GM12878 (cell line): ENCODE measurements around the gene SHANK3. TPM values are rescaled to one million over a fixed set of nuclear protein-coding genes. Genes with fewer than 3 reads are reported as not detected.

ENCODE experiments used
- ATAC-seq: fragments of 200-7000 bp; cut with Tn5 transposase; 3 replicates; pipeline ENCODE4 v1.9.1; 2020; ENCODE audit warnings: mild to moderate bottlenecking, moderate library complexity
- BruUV-seq: library from RNA; stranded (reverse); fragments of 400-500 nt; replicated peaks from 2 replicates; lab custom pipeline; 2021; lab: Mats Ljungman, UMichigan
- CTCF ChIA-PET: fragments of 300-600 bp; sonication (Branson Sonifier 250); formaldehyde crosslinking; extraction: SDS; loops from one replicate; lab custom pipeline; 2021; ENCODE audit warnings: inconsistent platforms; lab: Yijun Ruan, JAX
- POLR2A ChIA-PET: fragments of 350-600 bp; formaldehyde crosslinking; extraction: SDS; loops from one replicate; lab custom pipeline; 2021; ENCODE audit warnings: inconsistent platforms; lab: Charles Lee
- RAD21 ChIA-PET: fragments of 300-600 bp; sonication (Branson Sonifier 250); formaldehyde crosslinking; loops from one replicate; lab custom pipeline; 2023; ENCODE audit warnings: antibody characterized with exemption; ENCODE audit not compliant: unreplicated experiment; lab: Charles Lee
- SMC1A ChIA-PET: fragments of 300-600 bp; sonication (Branson Sonifier 250); formaldehyde crosslinking; loops from one replicate; lab custom pipeline; 2023; ENCODE audit not compliant: unreplicated experiment, uncharacterized antibody; lab: Charles Lee
- DNase-seq: peaks from one replicate; pipeline ENCODE4 v3.0.0-alpha.2; 2011; ENCODE audit warnings: low read depth, low spot score
- FAIRE-seq: peaks from 3 replicates; lab custom pipeline; 2011; peaks lifted over from hg19 to GRCh38; lab: Jason Lieb, UNC
- H2AFZ ChIP-seq: 2 replicates; pipeline ENCODE4 v1.6.0; 2011; ENCODE audit warnings: low read depth, low read length, control low read depth; ENCODE audit not compliant: control insufficient read depth
- H3K27ac ChIP-seq: 2 replicates; pipeline ENCODE4 v1.5.1; 2011; ENCODE audit warnings: control low read depth; ENCODE audit not compliant: control insufficient read depth, insufficient read depth
- H3K27me3 ChIP-seq, 2 experiments: replicated peaks in 1 of 2; 2 replicates each; pipeline versions ENCODE4 v1.6.0 to v1.6.1; 2011; ENCODE audit warnings: low read length in 1 of 2; ENCODE audit not compliant: control insufficient read depth in 2 of 2, insufficient read depth in 2 of 2
- H3K36me3 ChIP-seq, 2 experiments: 2 replicates each; pipeline ENCODE4 v1.5.1; 2011; ENCODE audit warnings: low read length in 1 of 2; ENCODE audit not compliant: control insufficient read depth in 2 of 2, insufficient read depth in 2 of 2
- H3K4me1 ChIP-seq: 2 replicates; pipeline ENCODE4 v1.6.1; 2011; ENCODE audit warnings: mild to moderate bottlenecking, low read length, moderate library complexity, mixed read lengths; ENCODE audit not compliant: control insufficient read depth, insufficient read depth
- H3K4me2 ChIP-seq: 2 replicates; pipeline ENCODE4 v1.6.0; 2011; ENCODE audit warnings: control low read depth; ENCODE audit not compliant: control insufficient read depth, insufficient read depth
- H3K4me3 ChIP-seq: fragments of 200-600 bp; sonication (generic); 2 replicates; pipeline ENCODE4 v1.5.1; 2016
- H3K79me2 ChIP-seq: 2 replicates; pipeline ENCODE4 v1.6.0; 2011; ENCODE audit warnings: low read length; ENCODE audit not compliant: control insufficient read depth, insufficient read depth
- H3K9ac ChIP-seq: 2 replicates; pipeline ENCODE4 v1.8.0; 2011; ENCODE audit warnings: low read length, control low read depth, mixed read lengths; ENCODE audit not compliant: control insufficient read depth, insufficient read depth
- H3K9me3 ChIP-seq: replicated peaks from 3 replicates; pipeline ENCODE4 v1.5.1; 2011; ENCODE audit warnings: mild to moderate bottlenecking, low read length; ENCODE audit not compliant: control insufficient read depth, insufficient read depth
- H4K20me1 ChIP-seq: 2 replicates; pipeline ENCODE4 v1.6.0; 2011; ENCODE audit not compliant: control insufficient read depth, insufficient read depth
- BHLHE40 ChIP-seq, 2 experiments: fragments of 450-650 bp in 1 of 2; IDR thresholded peaks; 2 replicates each; pipeline ENCODE4 v1.6.1; 2011 to 2017; ENCODE audit warnings: low read depth in 2 of 2, borderline replicate concordance in 1 of 2, improper control_type of control experiment in 1 of 2, low read length in 1 of 2, mild to moderate bottlenecking in 1 of 2
- CBX5 ChIP-seq: sonication (generic); IDR thresholded peaks from 2 replicates; pipeline ENCODE4 v1.6.1; 2016; ENCODE audit warnings: low read depth, moderate library complexity, mild to moderate bottlenecking, inconsistent platforms
- CHD1 ChIP-seq: IDR thresholded peaks from 2 replicates; pipeline ENCODE4 v1.6.1; 2012; ENCODE audit warnings: low read depth, low read length, improper control_type of control experiment
- EED ChIP-seq: sonication (generic); IDR thresholded peaks from 2 replicates; pipeline ENCODE4 v1.6.1; 2016; ENCODE audit warnings: antibody characterized with exemption, low read depth
- ESRRA ChIP-seq: IDR thresholded peaks from 2 replicates; pipeline ENCODE4 v1.6.1; 2012; ENCODE audit warnings: mild to moderate bottlenecking, low read length, improper control_type of control experiment
- GATAD2B ChIP-seq: fragments of 450-650 bp; conservative IDR thresholded peaks from 2 replicates; pipeline ENCODE4 v1.6.1; 2017; ENCODE audit warnings: low read depth, mild to moderate bottlenecking, moderate library complexity
- IKZF1 ChIP-seq: fragments of 450-650 bp; conservative IDR thresholded peaks from 2 replicates; pipeline ENCODE4 v1.6.1; 2017; ENCODE audit warnings: antibody characterized with exemption, mild to moderate bottlenecking
- MEF2B ChIP-seq: fragments of 450-650 bp; IDR thresholded peaks from 2 replicates; pipeline ENCODE4 v1.6.1; 2018; ENCODE audit warnings: mild to moderate bottlenecking, moderate library complexity; ENCODE audit not compliant: partially characterized antibody, poor library complexity, severe bottlenecking
- MTA3 ChIP-seq: IDR thresholded peaks from 2 replicates; pipeline ENCODE4 v1.6.1; 2012; ENCODE audit warnings: low read length, inconsistent platforms, borderline replicate concordance
- POU2F2 ChIP-seq: IDR thresholded peaks from 3 replicates; pipeline ENCODE4 v1.6.1; 2011; ENCODE audit warnings: low read depth, mild to moderate bottlenecking, low read length, borderline replicate concordance
- RELA ChIP-seq: fragments of 450-650 bp; IDR thresholded peaks from 2 replicates; pipeline ENCODE4 v1.8.0; 2014; ENCODE audit warnings: borderline replicate concordance; ENCODE audit not compliant: partially characterized antibody
- SREBF1 ChIP-seq: IDR thresholded peaks from 2 replicates; pipeline ENCODE4 v1.6.1; 2012; ENCODE audit warnings: mild to moderate bottlenecking, low read length
- ZNF274 ChIP-seq: IDR thresholded peaks from one replicate; pipeline ENCODE4 v1.8.0; 2011; ENCODE audit not compliant: insufficient read length, insufficient read depth
- ZSCAN29 ChIP-seq: fragments of 450-650 bp; IDR thresholded peaks from 2 replicates; pipeline ENCODE4 v1.6.1; 2017; ENCODE audit warnings: mild to moderate bottlenecking, moderate library complexity
- WGBS: methylation state at CpG from one replicate; pipeline ENCODE4 v1.1.6; 2016; ENCODE audit warnings: low lambda C conversion rate; ENCODE audit not compliant: insufficient replicate concordance, insufficient coverage; ENCODE audit errors: missing lambda C conversion rate; 5-methylcytosine and 5-hydroxymethylcytosine counted together
- in situ Hi-C: fragments of 300-500 bp; cut with MboI; formaldehyde crosslinking; loops from 9 replicates; pipeline ENCODE4 v1.14.3; 2018; ENCODE audit warnings: mixed read lengths
- intact Hi-C: fragments of 100-400 bp; cut with micrococcal nuclease; formaldehyde crosslinking; loops from one replicate; pipeline ENCODE4 v1.14.2; 2022; ENCODE audit not compliant: unreplicated experiment
- polyA plus RNA-seq, 11 experiments: library from polyadenylated mRNA; depleted of rRNA in 4 of 11; unstranded in 6 of 11; stranded (reverse) in 5 of 11; fragments of >200 nt; fragmentation: Nextera tagmentation in 4 of 11; fragmentation: Illumina TruSeq in 1 of 11; extraction: Ambion mirVana in 4 of 11; extraction: Trizol in 1 of 11; gene quantifications; 1 replicate in 1 of 11; 2 replicates in 10 of 11; pipeline versions ENCODE4 v1.2.1 to v1.2.3, GENCODE V29; 2011 to 2016; ENCODE audit warnings: inconsistent platforms in 2 of 11, missing spikeins in 2 of 11, low read depth in 1 of 11
- total RNA-seq, 4 experiments: library from RNA; depleted of rRNA in 3 of 4; stranded (reverse); fragments of >200 nt in 3 of 4; fragmentation: Illumina TruSeq in 1 of 4; extraction: Trizol in 1 of 4; gene quantifications; 2 replicates each; pipeline versions ENCODE4 v1.2.1 to v1.2.3, GENCODE V29; 2013 to 2021
- TF ChIP-seq, protein P1 (sequence below): fragments of 450-650 bp; IDR thresholded peaks from 2 replicates; pipeline ENCODE4 v1.6.1; 2017; ENCODE audit warnings: mild to moderate bottlenecking, low read depth, inconsistent platforms; ENCODE audit not compliant: poor library complexity, severe bottlenecking
- TF ChIP-seq, protein P2 (sequence below): fragments of 150-350 bp; IDR thresholded peaks from 2 replicates; pipeline ENCODE4 v1.6.1; 2014; ENCODE audit warnings: mild to moderate bottlenecking, low read depth, low read length

SHANK3 gene
- total and polyA plus RNA-seq, 10 of the 15 experiments (the other 5 are each of a cell fraction or from before 2014, with no cell fraction given), result under 0.01 to 0.10 (median 0.05) TPM; not detected in 6

DNA sequence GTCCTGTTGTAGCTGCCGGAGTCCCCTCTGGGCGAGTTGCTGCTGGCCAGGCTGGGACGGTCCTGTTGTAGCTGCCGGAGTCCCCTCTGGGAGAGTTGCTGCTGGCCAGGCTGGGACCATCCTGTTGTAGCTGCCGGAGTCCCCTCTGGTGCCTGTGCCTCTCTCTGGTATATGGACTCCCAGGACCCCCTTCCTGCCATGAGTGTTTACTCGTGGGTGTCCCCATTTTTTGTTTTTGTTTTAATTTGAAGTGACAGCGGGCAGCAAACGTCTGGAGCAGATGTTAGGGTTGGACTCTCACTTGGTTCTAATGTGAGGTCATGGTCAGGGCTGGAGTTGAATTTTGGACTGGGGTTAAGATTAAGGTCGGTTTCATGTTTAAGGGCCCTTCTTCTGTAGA, 14.2 kb downstream of the SHANK3 start:
- FAIRE-seq (no peak), DNase-seq (no peak), ATAC-seq (no peak)
- H3K4me1 ChIP-seq, result no peaks in the 10 kb centered on the region
- intact Hi-C loops, result no loop called here
- ChIA-PET POLR2A (no interaction called here), RAD21 (no interaction called here), SMC1A (no interaction called here), CTCF (no interaction called here)
- no peaks in the 10 kb centered on the region; a peak in 2 of 4 replicates for H3K27me3 ChIP-seq
- H3K27ac ChIP-seq, result no peak overlapping the region
- no peak overlapping the region for H3K4me3 ChIP-seq
- no peak overlapping the region for H2AFZ ChIP-seq
- no peak overlapping the region for H3K4me2 ChIP-seq
- no peak overlapping the region for H3K9ac ChIP-seq
- BruUV-seq, result no TSS peak
- no peaks in the 10 kb centered on the region; the same call in 2 of the 3 replicates for H3K9me3 ChIP-seq
- in situ Hi-C loops, result no loop called here
- no peaks in the 10 kb centered on the region for H4K20me1 ChIP-seq
- TF ChIP-seq RELA, result no peak
- TF ChIP-seq GATAD2B, result no peak
- no peak for TF ChIP-seq EED
- TF ChIP-seq CHD1, result no peak
- no peak for TF ChIP-seq MEF2B
- TF ChIP-seq MTA3, result no peak
- TF ChIP-seq BHLHE40 (IDR thresholded peaks at IDR 0.05; ENCODE audit: borderline replicate concordance in 1 of 2, low read depth in 2 of 2, low read length in 1 of 2), result no peak
- TF ChIP-seq, protein P1, sequence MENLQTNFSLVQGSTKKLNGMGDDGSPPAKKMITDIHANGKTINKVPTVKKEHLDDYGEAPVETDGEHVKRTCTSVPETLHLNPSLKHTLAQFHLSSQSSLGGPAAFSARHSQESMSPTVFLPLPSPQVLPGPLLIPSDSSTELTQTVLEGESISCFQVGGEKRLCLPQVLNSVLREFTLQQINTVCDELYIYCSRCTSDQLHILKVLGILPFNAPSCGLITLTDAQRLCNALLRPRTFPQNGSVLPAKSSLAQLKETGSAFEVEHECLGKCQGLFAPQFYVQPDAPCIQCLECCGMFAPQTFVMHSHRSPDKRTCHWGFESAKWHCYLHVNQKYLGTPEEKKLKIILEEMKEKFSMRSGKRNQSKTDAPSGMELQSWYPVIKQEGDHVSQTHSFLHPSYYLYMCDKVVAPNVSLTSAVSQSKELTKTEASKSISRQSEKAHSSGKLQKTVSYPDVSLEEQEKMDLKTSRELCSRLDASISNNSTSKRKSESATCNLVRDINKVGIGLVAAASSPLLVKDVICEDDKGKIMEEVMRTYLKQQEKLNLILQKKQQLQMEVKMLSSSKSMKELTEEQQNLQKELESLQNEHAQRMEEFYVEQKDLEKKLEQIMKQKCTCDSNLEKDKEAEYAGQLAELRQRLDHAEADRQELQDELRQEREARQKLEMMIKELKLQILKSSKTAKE, result no peak
- TF ChIP-seq, protein P2, sequence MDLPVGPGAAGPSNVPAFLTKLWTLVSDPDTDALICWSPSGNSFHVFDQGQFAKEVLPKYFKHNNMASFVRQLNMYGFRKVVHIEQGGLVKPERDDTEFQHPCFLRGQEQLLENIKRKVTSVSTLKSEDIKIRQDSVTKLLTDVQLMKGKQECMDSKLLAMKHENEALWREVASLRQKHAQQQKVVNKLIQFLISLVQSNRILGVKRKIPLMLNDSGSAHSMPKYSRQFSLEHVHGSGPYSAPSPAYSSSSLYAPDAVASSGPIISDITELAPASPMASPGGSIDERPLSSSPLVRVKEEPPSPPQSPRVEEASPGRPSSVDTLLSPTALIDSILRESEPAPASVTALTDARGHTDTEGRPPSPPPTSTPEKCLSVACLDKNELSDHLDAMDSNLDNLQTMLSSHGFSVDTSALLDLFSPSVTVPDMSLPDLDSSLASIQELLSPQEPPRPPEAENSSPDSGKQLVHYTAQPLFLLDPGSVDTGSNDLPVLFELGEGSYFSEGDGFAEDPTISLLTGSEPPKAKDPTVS, result no peak
- no peak for TF ChIP-seq CBX5
- TF ChIP-seq ZNF274, result no peak
- TF ChIP-seq ESRRA, result no peak
- no peak for TF ChIP-seq SREBF1
- no peak for TF ChIP-seq POU2F2
- no peak for TF ChIP-seq IKZF1
- no peak for TF ChIP-seq ZSCAN29
- H3K79me2 ChIP-seq, result no peaks in the 10 kb centered on the region
- WGBS, result 32% methylated on average over 8 of the region's 9 CpGs
- no peaks in the 10 kb centered on the region for H3K36me3 ChIP-seq
